Mammary epithelial cell (primary cell): Measurements from ENCODE around the gene UAP1.

Experiments used
- CTCF ChIP-seq, 2 donors: IDR thresholded peaks in 1 of 2; conservative IDR thresholded peaks in 1 of 2; 2 replicates each; pipeline ENCODE4 v1.5.1; 2011 to 2012; ENCODE audit warnings: inconsistent platforms in 2 of 2, low read length in 2 of 2, mild to moderate bottlenecking in 2 of 2, control low read depth in 1 of 2, low read depth in 1 of 2; ENCODE audit not compliant: insufficient read depth in 1 of 2; ENCODE audit errors: extremely low read depth in 1 of 2
- EZH2 ChIP-seq: IDR thresholded peaks from 2 replicates; pipeline ENCODE4 v1.6.1; 2012; ENCODE audit warnings: low read length, inconsistent platforms, borderline replicate concordance

GRCh38 chr1:162561037-162561615, 396 bp upstream of the UAP1 start:
- TF ChIP-seq CTCF (conservative IDR thresholded peaks at IDR 0.05 in 1 of 2, IDR thresholded peaks at IDR 0.05 in 1 of 2; ENCODE audit: extremely low read depth in 1 of 2, insufficient read depth in 1 of 2, low read depth in 1 of 2, low read length in 2 of 2) (no peak), EZH2 (no peak)
